GM21528 (cell line): Measurements from ENCODE around the gene SRGAP3.

Experiments
- ATAC-seq: cut with Tn5 transposase; IDR thresholded peaks from one replicate; pipeline ENCODE4 v1.9.1; 2021; ENCODE audit warnings: mild to moderate bottlenecking, moderate library complexity; ENCODE audit not compliant: unreplicated experiment, low FRiP score

Gene SRGAP3

GRCh38 chr3:8954938-8955763 is 294.3 kb downstream of the SRGAP3 start:
- ATAC-seq, result peak; percentile 79

DNA sequence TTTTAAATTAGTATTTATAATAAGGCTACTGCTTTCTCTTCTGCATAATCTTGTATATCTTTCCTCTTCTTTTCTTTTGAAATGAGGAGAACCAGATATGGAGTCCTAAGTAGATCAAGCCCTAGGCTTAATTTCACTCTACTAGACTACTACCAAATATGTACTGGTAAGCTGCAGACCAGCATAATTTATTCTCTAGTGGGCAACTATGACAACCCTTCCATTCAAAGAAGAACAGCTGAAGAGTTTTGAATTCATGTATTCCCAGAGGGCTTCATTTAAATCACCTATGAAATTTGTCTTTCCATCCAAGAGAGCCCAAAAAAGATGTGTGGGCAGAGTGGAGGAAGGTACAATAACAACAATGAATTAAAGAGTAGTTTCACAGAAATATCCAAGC is 296.1 kb downstream of the SRGAP3 start:
- ATAC-seq, result no peak

DNA sequence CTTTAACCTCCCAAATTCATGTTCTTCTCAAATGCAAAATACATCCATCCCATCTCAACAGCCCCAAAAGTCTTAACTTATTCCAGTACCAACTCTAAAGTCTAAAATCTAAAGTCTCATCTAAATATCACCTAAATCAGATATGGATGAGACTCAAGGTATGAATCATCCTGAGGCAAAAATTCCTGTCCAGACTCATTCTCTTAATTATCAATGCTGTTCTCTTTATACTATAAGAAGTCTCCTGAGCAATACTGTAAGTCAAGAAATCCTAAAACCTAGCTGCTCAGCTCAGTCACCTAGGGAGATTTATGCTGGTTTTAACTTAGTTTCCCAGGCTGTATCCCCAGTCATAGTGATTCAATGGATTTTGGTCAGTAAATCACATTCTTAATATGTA is 297.3 kb downstream of the SRGAP3 start:
- no peak for ATAC-seq

DNA sequence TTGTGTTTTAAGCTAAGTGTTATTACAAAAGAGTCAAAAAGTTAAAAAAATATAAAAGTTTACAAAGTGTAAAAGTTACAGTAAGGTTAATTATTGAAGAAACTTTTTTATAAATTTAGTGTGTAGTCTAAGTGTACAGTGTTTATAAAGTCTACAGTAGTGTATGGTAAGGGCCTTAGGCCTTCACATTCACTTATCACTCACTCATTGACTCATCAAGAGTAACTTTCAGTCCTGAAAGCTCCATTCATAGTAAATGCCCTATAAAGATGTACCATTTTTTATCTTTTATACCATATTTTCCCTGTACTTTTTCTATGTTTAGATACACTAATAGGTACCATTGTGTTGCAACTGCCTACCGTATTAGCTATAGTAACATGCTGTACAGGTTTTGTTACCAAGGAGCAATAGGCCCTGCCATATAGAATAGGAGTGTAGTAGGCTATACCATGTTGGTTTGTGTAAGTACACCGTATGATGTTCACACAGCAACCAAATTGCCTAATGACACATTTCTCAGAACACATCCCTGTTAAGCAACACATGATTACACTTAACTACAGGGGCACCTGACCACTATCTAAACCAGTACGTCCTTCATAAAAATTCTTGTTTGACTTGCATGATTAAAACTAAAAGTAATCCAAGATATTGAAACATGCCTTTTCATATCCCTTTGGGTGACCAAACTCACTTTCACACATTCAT is 303.4 kb downstream of the SRGAP3 start:
- no peak for ATAC-seq

GRCh38 chr3:8942746-8943488 is 306.5 kb downstream of the SRGAP3 start:
- ATAC-seq, result no peak

DNA sequence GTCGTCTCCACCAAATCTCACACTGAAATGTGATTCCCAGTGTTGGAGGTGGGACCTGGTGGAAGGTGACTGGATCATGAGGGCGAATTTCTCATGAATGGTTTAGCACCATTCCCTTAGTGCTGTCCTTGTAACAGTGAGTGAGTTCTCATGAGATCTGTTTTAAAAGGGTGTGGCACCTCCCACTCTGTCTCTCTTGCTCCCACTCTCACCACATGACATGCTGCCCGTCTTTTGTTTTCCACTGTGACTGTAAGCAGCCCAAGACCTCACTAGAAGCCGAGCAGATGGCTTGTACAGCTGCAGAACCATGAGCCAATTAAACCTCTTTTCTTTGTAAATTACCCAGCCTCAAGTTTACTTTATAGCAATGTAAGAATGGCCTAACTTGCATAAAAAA is 307.3 kb downstream of the SRGAP3 start:
- no peak for ATAC-seq

DNA sequence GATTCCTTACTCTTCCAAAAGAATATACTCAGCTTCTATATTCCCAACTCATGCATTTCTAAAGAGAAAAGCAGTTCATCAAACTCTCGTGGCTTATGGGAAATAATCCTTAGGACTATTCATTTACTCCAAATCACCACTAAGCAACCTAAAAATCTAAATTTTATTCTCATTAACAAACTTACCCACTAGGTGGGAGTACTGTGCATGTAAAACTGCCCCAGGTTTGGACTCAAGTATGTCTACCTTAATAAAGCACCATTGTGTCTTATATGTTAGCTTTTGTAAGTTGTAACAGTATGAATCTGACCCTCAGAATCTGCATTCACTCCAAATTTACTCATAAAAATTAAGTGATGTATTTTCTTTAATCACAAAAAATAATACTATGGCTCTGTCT is 311.4 kb downstream of the SRGAP3 start:
- no peak for ATAC-seq

DNA sequence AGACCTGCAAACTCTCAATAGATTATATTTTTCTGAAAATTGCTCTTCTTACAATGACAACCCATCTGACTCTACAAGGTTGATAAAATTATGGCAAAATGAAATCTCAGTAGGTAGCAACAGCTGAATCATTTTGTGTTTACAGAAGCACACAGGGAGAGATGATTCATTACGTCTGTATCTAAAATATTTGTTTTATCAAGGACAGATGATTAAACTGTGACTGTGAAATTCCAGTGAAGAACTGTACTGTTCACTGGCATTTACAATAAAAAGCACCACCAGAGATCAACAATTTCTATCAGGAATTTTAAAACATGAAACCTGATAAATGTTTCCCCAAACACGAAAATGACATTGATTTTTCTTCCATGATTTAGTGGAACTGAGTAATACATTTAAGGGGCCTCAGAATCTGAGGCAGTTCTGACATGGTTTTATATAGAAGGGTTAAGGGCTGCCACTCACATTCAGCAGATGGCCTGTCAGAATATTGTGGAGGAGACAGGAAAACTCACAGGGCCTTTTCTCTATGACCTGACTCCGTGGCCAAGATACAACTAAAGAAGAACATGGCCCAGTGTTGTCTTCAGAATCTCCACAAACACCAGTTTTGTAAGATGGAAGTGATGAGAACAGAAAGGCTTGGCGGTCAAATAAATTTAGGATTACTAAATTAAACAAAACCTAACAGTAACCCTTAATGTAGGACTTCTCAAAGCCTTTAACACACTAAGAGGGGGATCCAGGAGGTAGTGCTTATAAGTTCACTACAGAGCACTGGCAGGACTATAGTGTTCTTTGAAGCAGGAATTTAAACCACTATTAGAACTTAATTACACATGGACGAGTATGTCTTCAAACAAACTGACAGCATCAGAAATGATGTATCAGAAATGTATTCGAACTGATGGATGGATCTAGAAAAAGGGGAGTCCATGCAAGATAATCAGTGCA is 312.1 kb downstream of the SRGAP3 start:
- ATAC-seq, result no peak

DNA sequence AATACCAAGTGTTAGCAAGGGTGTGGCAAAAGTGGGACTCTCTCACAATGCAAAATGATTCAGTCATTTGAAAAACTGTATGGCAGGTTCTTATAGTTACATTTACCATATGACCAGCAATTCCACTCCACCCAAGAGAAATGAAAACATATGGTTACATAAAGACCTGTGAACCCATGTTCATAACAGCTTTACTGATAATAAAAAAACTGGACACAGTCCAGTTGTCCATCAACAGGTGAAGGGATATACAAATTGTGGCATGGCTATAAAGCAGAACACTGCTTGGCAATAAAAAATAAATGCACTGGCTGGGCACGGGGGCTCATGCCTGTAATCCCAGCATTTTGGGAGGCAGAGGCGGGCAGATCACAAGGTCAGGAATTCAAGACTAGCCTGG is 316.9 kb downstream of the SRGAP3 start:
- ATAC-seq, result no peak

DNA sequence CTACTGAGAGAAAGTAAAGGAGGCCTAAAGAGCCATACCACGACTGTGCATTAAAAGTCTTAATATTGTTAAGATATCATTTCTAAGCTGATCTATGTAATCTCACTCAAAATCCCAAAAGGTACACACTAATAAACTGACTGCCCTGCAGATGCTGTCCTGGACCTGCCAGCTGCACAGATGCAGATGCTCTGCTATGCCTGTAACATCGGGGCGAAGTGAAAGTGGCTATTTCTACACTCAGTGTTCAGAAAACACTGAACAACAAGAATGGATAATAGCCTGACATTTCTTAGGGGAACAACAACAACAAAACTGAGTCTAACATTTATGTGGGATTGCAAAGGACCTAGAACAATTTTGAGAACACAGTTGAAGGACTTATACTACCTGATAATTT is 318.1 kb downstream of the SRGAP3 start:
- no peak for ATAC-seq
